Ishikawa (cell line): ENCODE measurements around the gene SCO1.

ENCODE experiments used
- CEBPB ChIP-seq: IDR thresholded peaks from 2 replicates; pipeline ENCODE4 v1.6.1; 2012
- CREB1 ChIP-seq: IDR thresholded peaks from 2 replicates; pipeline ENCODE4 v1.6.1; 2012; ENCODE audit warnings: low read depth
- EGR1 ChIP-seq: IDR thresholded peaks from 2 replicates; pipeline ENCODE4 v1.6.1; 2012
- EP300 ChIP-seq: IDR thresholded peaks from 2 replicates; pipeline ENCODE4 v1.6.1; 2012; ENCODE audit warnings: borderline replicate concordance
- FOXM1 ChIP-seq: IDR thresholded peaks from 2 replicates; pipeline ENCODE4 v1.6.1; 2012; ENCODE audit warnings: low read depth, borderline replicate concordance
- NFIC ChIP-seq: IDR thresholded peaks from 2 replicates; pipeline ENCODE4 v1.6.1; 2012
- RAD21 ChIP-seq: IDR thresholded peaks from 2 replicates; pipeline ENCODE4 v1.6.1; 2012; ENCODE audit warnings: low read depth
- TAF1 ChIP-seq: IDR thresholded peaks from 2 replicates; pipeline ENCODE4 v1.6.1; 2012; ENCODE audit warnings: low read depth, mild to moderate bottlenecking
- TCF12 ChIP-seq: IDR thresholded peaks from 2 replicates; pipeline ENCODE4 v1.6.1; 2012; ENCODE audit warnings: low read depth
- TEAD4 ChIP-seq: IDR thresholded peaks from 2 replicates; pipeline ENCODE4 v1.6.1; 2012
- YY1 ChIP-seq: IDR thresholded peaks from 2 replicates; pipeline ENCODE4 v1.6.1; 2012; ENCODE audit warnings: low read depth
- ZBTB7A ChIP-seq: IDR thresholded peaks from 2 replicates; pipeline ENCODE4 v1.6.1; 2012; ENCODE audit warnings: low read depth
- TF ChIP-seq, protein P1 (sequence below): IDR thresholded peaks from 2 replicates; pipeline ENCODE4 v1.6.1; 2012; ENCODE audit warnings: low read depth, mild to moderate bottlenecking

Gene SCO1

DNA sequence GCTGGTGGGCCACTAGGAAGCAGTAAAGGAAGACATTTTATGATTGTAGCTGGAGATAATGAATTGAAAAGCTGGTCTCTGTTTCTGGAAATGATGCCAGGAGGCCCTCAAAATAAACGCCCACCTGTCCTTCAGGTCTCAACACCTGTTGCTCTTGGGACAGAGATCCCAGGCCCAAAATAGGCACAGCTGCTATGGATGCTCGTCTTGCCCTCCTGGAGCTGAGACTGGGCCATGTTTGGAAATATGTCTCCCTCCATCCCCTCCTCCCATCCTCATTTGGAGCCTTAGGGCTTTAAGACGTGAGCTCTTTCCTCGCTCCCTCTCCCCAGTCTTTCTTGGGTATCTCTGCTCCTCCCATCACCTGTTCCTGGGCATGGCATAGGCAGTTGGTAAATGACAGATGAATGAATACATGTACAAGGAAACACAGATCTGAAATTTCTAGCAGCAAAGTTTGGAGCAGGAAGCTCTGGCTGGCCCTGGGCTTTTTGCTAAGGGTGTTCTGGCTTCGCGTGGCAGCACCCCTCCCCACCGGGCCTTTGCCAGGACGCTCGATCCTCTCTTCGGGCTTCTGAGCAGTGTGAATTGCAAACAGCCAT lies 73.5 kb downstream of the SCO1 start:
- TF ChIP-seq TAF1 (no peak), YY1 (no peak), CEBPB (no peak)
- TF ChIP-seq, protein P1, sequence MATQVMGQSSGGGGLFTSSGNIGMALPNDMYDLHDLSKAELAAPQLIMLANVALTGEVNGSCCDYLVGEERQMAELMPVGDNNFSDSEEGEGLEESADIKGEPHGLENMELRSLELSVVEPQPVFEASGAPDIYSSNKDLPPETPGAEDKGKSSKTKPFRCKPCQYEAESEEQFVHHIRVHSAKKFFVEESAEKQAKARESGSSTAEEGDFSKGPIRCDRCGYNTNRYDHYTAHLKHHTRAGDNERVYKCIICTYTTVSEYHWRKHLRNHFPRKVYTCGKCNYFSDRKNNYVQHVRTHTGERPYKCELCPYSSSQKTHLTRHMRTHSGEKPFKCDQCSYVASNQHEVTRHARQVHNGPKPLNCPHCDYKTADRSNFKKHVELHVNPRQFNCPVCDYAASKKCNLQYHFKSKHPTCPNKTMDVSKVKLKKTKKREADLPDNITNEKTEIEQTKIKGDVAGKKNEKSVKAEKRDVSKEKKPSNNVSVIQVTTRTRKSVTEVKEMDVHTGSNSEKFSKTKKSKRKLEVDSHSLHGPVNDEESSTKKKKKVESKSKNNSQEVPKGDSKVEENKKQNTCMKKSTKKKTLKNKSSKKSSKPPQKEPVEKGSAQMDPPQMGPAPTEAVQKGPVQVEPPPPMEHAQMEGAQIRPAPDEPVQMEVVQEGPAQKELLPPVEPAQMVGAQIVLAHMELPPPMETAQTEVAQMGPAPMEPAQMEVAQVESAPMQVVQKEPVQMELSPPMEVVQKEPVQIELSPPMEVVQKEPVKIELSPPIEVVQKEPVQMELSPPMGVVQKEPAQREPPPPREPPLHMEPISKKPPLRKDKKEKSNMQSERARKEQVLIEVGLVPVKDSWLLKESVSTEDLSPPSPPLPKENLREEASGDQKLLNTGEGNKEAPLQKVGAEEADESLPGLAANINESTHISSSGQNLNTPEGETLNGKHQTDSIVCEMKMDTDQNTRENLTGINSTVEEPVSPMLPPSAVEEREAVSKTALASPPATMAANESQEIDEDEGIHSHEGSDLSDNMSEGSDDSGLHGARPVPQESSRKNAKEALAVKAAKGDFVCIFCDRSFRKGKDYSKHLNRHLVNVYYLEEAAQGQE, result no peak

- TF ChIP-seq TEAD4 (no peak), EP300 (no peak), RAD21 (no peak), TAF1 (no peak), TCF12 (no peak), EGR1 (no peak), YY1 (no peak), CREB1 (no peak), ZBTB7A (no peak), NFIC (no peak), CEBPB (no peak), FOXM1 (no peak)
Measured at GRCh38 chr17:10622617-10623485, 74.5 kb downstream of the SCO1 start.
